HL-60 (cell line): ENCODE results near the gene ABCC1.

Source experiments
- DNase-seq, 2 experiments: peaks; one replicate each; pipeline ENCODE4 v3.0.0-alpha.2; 2010 to 2020; ENCODE audit warnings: low read depth in 1 of 2, low spot score in 1 of 2
- H3K27ac ChIP-seq: fragments of 250-450 bp; sonication (Bioruptor Pico); replicated peaks from 2 replicates; pipeline ENCODE4 v1.5.1; 2020; ENCODE audit warnings: mild to moderate bottlenecking, moderate library complexity
- H3K27me3 ChIP-seq: fragments of 250-450 bp; sonication (Bioruptor Pico); 2 replicates; pipeline ENCODE4 v1.5.1; 2021; ENCODE audit warnings: mild to moderate bottlenecking, moderate library complexity; ENCODE audit not compliant: insufficient read depth, poor library complexity, severe bottlenecking
- H3K4me3 ChIP-seq: replicated peaks from 2 replicates; pipeline ENCODE4 v1.5.1; 2011; ENCODE audit warnings: mild to moderate bottlenecking, control low read depth, low read length; ENCODE audit not compliant: insufficient read depth
- CTCF ChIP-seq: IDR thresholded peaks from one replicate; pipeline ENCODE4 v1.5.1; 2011; ENCODE audit warnings: low read length, control low read depth, inconsistent platforms; ENCODE audit not compliant: insufficient read depth
- GABPA ChIP-seq: IDR thresholded peaks from 2 replicates; pipeline ENCODE4 v1.6.1; 2012; ENCODE audit warnings: low read depth
- POLR2AphosphoS5 ChIP-seq: IDR thresholded peaks from 2 replicates; pipeline ENCODE4 v1.6.1; 2012; ENCODE audit warnings: low read depth
- REST ChIP-seq: IDR thresholded peaks from 2 replicates; pipeline ENCODE4 v1.6.1; 2012; ENCODE audit warnings: low read depth; ENCODE audit not compliant: insufficient replicate concordance
- SPI1 ChIP-seq: IDR thresholded peaks from 2 replicates; pipeline ENCODE4 v1.6.1; 2012; ENCODE audit warnings: low read depth, mild to moderate bottlenecking, borderline replicate concordance

Gene ABCC1

DNA sequence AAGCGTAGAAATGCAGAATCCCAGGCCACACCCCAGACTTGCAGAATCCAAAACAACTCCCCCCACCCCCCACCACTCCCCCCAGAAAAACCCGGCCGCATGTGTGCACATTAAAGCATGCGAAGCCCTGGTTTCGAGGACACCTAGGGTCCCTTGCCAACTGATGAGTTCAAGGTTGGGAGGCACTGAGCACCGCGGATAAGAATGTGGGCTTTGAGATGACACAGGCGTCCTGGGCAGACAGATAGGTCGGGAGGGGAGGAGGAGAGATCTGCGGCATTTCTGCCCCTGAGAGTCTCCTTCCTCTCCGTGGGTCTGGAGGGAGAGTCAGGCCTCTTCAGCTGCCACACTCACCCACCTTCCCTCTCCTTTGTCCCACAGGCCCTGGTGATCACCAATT, 98.3 kb downstream of the ABCC1 start:
- TF ChIP-seq CTCF = no peak
- TF ChIP-seq REST = no peak
- TF ChIP-seq SPI1 = no peak
- TF ChIP-seq GABPA = no peak
- TF ChIP-seq POLR2AphosphoS5 = no peak

DNA sequence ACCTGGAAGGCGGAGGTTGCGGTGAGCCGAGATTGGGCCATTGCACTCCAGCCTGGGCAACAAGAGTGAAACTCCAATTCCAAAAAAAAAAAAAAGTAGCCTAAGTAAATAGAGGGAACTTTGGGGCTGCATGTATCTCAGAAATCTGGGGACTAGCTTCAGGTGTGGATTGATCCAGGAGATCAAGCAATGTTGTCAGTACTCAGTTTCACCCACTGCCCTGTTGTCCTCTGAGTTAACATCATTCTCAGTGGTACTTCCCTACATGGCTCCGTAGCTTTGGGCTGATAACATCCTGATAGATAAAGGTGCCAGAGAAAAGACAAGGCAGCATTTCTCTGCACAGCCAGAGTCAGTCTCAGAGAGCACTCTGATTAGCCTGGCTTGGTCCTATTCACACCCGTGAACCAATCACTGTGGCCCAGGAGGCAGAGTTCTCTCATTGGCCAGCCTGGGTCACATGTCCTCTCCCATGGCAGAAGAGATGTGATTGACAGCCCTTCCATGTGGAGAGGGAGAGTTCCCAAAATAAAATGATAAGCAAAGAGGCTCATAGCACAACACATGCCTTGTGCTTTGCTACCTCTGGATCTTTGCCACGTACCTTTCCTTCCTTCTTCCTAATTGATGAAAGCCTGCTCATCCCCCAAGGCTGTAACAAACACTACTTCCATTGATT, 99.6 kb downstream of the ABCC1 start:
- Histone ChIP-seq H3K4me3 (no peak overlapping the region), H3K27ac (no peak overlapping the region), H3K27me3 (no peaks in the 10 kb centered on the region)
- no peak for DNase-seq
- no peak for TF ChIP-seq SPI1
- no peak for TF ChIP-seq REST
- no peak for TF ChIP-seq CTCF
- no peak for TF ChIP-seq GABPA
- TF ChIP-seq POLR2AphosphoS5 = no peak

More for the DNA sequence above, 98.3 kb downstream of the ABCC1 start:
- no peak overlapping the region for H3K27ac ChIP-seq
- no peak for DNase-seq
- no peak overlapping the region for H3K4me3 ChIP-seq
- H3K27me3 ChIP-seq = no peaks in the 10 kb centered on the region

DNA sequence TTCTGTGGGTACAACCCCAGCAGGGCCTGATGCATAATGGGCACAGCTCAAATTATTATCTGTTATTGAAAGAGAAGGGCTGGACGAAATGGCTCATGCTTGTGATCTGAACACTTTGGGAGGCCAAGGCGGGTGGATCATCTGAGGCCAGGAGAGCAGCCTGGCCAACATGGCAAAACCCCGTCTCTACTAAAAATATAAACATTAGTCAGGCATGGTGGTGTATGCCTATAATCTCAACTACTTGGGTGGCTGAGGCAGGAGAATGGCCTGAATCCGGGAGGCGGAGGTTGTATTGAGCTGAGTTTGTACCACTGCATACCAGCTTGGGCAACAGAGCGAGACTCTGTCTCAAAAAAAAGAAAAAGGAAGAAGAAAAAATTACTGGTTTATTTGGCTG, 100.7 kb downstream of the ABCC1 start:
- DNase-seq = no peak
- TF ChIP-seq REST = no peak
- no peak for TF ChIP-seq CTCF
- TF ChIP-seq GABPA = no peak
- no peak for TF ChIP-seq SPI1
- no peak for TF ChIP-seq POLR2AphosphoS5
- H3K27me3 ChIP-seq = no peaks in the 10 kb centered on the region
- no peak overlapping the region for H3K27ac ChIP-seq
- no peak overlapping the region for H3K4me3 ChIP-seq
